ENCODE results near the gene WHRN.

DNA sequence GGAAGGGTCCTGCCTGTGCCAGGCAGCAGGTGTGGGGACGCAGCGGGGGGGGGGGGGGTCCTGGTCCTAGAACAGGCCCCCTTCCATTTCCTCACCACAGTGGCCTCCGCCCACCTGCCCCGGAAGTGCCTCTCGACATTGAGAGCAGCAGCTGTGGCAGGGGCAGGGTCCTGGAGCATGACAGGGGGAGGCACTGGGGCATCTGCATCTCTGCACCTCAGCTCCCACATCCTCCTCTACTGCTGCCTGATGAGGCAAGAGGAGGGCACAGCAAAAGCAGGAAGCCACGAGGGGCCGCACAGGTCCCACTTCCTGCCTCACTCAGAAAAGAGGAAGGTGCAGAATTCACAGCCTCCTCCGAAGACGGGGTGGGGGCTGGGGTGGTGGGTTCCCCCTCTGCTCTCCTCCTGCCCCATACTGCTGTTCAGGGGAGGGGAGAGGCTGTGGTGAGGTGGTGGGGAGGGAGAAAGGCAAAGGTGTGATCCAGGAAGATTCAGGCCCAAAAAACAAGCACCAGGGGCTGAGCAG, 132.3 kb downstream of the WHRN start:
- no peak for TF ChIP-seq GABPB1 (CRISPR knock-in tag; IDR thresholded peaks at IDR 0.05)
- no peak for TF ChIP-seq CTCF (IDR thresholded peaks at IDR 0.05)
- TF ChIP-seq, protein P1, sequence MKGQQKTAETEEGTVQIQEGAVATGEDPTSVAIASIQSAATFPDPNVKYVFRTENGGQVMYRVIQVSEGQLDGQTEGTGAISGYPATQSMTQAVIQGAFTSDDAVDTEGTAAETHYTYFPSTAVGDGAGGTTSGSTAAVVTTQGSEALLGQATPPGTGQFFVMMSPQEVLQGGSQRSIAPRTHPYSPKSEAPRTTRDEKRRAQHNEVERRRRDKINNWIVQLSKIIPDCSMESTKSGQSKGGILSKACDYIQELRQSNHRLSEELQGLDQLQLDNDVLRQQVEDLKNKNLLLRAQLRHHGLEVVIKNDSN (CRISPR knock-in tag; IDR thresholded peaks at IDR 0.05) = no peak
- TF ChIP-seq, protein P2, sequence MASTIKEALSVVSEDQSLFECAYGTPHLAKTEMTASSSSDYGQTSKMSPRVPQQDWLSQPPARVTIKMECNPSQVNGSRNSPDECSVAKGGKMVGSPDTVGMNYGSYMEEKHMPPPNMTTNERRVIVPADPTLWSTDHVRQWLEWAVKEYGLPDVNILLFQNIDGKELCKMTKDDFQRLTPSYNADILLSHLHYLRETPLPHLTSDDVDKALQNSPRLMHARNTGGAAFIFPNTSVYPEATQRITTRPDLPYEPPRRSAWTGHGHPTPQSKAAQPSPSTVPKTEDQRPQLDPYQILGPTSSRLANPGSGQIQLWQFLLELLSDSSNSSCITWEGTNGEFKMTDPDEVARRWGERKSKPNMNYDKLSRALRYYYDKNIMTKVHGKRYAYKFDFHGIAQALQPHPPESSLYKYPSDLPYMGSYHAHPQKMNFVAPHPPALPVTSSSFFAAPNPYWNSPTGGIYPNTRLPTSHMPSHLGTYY (CRISPR knock-in tag; IDR thresholded peaks at IDR 0.05) = no peak
- TF ChIP-seq TCF7 (CRISPR knock-in tag; IDR thresholded peaks at IDR 0.05; ENCODE audit: low read depth) = no peak
- no peak for TF ChIP-seq SP1 (CRISPR knock-in tag; conservative IDR thresholded peaks at IDR 0.05)
- TF ChIP-seq NR3C1 (CRISPR knock-in tag; conservative IDR thresholded peaks at IDR 0.05; ENCODE audit: low read depth) = no peak
- no peak for TF ChIP-seq MLX (CRISPR knock-in tag; IDR thresholded peaks at IDR 0.05)
- TF ChIP-seq, protein P3, sequence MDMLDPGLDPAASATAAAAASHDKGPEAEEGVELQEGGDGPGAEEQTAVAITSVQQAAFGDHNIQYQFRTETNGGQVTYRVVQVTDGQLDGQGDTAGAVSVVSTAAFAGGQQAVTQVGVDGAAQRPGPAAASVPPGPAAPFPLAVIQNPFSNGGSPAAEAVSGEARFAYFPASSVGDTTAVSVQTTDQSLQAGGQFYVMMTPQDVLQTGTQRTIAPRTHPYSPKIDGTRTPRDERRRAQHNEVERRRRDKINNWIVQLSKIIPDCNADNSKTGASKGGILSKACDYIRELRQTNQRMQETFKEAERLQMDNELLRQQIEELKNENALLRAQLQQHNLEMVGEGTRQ (CRISPR knock-in tag; IDR thresholded peaks at IDR 0.05) = no peak
- TF ChIP-seq ATF1 (CRISPR knock-in tag; IDR thresholded peaks at IDR 0.05) = no peak
- TF ChIP-seq, protein P4, sequence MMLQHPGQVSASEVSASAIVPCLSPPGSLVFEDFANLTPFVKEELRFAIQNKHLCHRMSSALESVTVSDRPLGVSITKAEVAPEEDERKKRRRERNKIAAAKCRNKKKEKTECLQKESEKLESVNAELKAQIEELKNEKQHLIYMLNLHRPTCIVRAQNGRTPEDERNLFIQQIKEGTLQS (CRISPR knock-in tag; conservative IDR thresholded peaks at IDR 0.05) = no peak
- no peak for TF ChIP-seq GTF2I (CRISPR knock-in tag; conservative IDR thresholded peaks at IDR 0.05)
- no peak for TF ChIP-seq RORB (CRISPR knock-in tag; IDR thresholded peaks at IDR 0.05)
